Suppressor macrophage treated with lipopolysaccharide for 4 hours (primary cell): ENCODE results near the gene SND1.

ENCODE experiments used
- DNase-seq: peaks from one replicate; pipeline ENCODE4 v3.0.0-alpha.2; 2020

The SND1 gene

DNA sequence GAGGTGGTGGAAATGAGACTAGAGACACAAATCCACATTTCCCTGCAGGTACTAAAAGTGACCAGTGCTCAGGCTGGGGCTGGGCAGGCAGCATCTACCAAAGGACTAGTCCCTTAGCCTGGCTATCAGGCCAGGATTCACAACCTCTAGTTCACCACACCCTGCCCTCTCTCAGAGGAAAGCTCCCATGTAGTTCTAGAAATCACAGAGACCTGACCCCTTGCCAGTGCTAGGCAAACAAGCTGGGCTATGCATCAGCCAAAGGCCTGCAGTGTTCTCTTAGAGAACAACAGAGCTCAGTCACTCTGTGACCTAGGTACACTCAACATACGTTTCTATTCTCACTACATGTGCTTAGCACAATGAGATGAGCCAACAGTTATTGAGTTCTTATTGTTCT, 405.9 kb downstream of the SND1 start:
- DNase-seq = no peak

- DNase-seq = no peak
Measured at GRCh38 chr7:128059143-128059988, 407.4 kb downstream of the SND1 start.

GRCh38 chr7:128060018-128060417, 408.0 kb downstream of the SND1 start:
- no peak for DNase-seq

GRCh38 chr7:128063088-128063487, 411.1 kb downstream of the SND1 start:
- DNase-seq = no peak

- DNase-seq = no peak
Measured at GRCh38 chr7:128065872-128066271, 413.9 kb downstream of the SND1 start.

DNA sequence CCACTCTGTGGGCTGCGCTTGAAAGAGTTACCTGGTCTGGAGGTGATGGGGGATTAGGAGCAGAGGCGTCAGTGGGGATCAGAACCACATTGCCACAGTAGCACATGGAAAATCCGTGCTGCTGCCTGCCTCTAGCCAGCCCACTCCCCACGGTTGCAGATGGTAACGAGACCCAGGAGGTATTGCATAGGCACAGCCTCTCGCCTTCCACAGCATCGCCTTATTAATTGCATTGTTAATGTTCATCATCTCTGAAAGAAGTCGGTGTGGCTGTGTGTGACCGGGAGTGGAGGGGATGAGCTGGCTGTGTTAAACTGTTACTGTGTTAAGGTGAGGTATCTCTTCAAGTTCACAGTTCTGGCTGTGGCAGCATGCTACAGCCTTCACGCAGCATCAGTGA, 414.4 kb downstream of the SND1 start:
- no peak for DNase-seq

GRCh38 chr7:128066858-128067257, 414.9 kb downstream of the SND1 start:
- no peak for DNase-seq

GRCh38 chr7:128067983-128068382, 416.0 kb downstream of the SND1 start:
- DNase-seq = no peak

GRCh38 chr7:128068785-128069184, 416.8 kb downstream of the SND1 start:
- no peak for DNase-seq

DNA sequence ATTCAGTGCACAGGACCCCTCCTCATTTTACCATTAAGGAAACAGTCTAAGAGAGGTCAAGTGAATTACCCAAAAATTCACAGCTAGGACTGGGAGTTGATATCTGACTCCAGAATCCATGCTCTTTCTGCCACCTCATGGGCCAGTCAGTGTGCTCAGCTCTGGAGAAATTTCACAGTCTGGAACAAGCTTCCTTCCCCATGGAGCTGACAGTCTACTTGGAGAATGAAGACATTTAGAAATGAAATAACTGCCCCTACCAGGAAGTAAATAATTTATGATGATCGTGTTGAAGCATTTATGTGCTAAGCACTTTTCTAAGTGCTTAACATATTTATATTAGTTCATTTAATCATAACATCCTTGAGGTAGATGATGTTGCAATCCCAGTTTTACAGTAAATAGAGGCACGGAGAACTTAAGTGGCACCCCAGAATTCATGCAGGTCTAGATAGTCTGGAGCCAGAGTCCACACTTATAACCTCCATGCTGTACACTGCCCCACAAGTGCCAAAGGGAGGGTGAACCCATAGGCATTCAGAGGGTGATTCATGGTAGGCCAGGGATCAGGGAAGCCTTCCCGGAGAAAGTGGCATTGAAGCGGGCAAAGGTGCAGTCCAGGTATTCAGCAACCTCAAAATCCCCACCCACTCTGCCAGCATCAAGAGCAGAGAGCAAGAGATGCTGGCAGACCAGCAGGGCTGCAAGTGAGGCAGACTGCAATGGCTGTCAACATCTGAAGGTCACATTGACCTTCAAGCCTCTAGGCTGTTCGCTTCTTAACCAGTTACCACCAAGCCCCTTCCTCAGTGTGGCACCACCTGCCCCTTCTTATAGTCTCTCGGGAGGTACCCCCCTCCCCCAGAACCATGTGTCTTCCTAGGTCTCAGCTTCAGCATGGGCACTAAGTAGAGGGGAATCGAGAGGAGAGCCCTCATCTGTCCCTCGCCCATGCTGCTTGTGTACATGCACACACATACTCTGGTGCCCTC, 417.7 kb downstream of the SND1 start:
- no peak for DNase-seq

- no peak for DNase-seq
Measured at GRCh38 chr7:128071376-128071775, 419.4 kb downstream of the SND1 start.

DNA sequence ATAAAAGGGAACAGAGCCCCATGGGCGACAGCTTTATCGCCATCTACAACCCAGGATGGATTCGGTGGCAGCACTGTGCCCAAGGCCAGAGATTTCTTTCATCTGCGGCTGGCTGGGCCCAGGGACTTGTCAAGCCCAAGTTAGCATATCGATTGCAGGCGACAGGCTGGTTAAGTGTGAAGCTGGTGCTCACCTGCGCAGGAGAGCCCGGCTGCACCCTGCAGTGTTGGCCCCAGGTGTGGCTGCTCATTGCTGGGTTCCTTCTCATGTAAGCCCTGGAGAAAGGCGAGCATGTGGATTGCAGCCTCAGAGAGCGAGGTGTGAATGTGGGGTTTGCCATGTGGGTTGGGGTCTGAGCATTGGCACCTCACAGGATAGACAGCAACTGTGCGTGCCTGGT, 419.8 kb downstream of the SND1 start:
- DNase-seq = no peak

DNA sequence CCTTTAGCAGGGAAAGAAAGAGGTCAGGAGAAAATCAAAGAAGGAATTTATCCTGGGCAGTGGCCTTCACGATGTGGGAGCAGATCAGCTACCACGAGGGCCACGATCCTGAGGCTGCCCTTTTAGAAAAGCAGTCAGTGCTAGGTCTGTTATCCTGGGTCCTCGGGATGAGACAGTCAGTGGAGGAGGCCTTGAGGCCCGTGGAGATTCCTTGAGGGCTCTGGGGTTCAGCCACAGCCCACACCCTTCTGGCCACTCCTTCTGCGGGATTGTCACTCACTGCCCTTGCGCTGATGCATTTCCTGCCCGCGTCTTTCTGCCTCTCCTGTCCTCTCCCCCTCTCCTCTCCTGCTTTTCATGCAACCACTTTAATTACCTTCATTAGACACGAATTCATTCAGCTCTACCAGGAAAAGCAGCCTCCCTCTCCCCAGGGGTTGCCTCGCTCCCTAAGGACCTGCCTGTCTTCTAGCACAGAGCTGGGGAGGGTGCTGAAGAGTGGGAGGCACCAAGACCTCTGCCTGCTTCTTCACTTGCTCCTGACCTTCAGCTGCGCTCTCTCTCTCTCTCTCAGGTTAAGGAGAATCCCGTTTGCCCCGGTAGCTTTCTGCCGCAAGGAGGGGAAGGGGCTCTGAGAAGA, 421.8 kb downstream of the SND1 start:
- DNase-seq = no peak

GRCh38 chr7:128074336-128074735, 422.3 kb downstream of the SND1 start:
- DNase-seq = no peak

- DNase-seq = no peak
Measured at GRCh38 chr7:128074736-128075135, 422.7 kb downstream of the SND1 start.

- no peak for DNase-seq
Measured at GRCh38 chr7:128075242-128076095, 423.5 kb downstream of the SND1 start.

DNA sequence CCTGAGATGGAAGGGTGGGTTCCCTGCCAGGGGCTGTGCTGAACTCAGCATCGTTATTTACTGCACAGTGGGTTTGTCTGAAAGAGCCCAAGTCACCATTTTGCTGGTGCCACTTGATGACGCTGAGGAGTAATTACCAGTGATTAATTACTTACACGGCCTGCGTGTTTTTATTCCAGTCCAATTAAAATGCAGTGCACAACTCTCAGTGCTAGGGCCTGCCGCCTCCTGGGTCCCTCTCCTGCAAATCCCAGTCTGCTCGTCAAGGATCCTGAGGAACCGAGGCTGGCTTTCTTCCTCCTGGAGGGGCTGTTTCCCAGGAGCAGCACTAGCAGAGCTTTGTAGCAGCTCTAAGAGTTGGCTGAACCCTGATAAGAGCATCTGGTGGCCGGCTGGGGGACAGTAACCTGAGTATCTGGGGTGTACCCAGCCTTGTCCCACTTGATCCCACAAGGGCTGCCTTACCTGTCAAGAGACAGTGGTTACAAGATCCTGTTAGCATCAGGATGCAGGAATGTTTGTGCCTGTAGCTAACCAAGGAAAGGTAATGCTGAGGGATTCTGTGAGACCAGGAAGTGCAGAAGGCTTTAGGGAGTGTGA, 424.3 kb downstream of the SND1 start:
- DNase-seq = no peak

- DNase-seq = no peak
Measured at GRCh38 chr7:128076796-128077271, 424.8 kb downstream of the SND1 start.

GRCh38 chr7:128078309-128078708, 426.3 kb downstream of the SND1 start:
- no peak for DNase-seq

DNA sequence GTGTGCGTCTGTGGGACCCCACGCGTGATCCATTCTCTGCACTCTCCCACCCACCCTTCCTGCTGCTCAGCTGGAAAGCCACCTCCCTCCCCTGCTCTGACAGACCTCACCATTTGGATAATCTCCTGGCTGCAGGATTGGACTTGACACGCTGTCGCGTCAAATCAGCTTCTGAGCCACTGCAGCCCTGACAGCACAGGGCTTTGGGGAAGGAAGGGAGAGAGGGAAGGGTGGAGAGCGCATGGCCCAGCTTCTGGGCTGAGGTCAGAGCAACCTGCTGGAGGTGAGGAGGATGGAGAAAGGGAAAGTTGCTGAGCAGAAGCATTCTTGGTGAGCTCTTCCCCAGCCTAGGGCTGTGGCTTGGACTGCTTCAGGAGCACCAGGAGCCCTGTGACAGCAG, 428.2 kb downstream of the SND1 start:
- no peak for DNase-seq

DNA sequence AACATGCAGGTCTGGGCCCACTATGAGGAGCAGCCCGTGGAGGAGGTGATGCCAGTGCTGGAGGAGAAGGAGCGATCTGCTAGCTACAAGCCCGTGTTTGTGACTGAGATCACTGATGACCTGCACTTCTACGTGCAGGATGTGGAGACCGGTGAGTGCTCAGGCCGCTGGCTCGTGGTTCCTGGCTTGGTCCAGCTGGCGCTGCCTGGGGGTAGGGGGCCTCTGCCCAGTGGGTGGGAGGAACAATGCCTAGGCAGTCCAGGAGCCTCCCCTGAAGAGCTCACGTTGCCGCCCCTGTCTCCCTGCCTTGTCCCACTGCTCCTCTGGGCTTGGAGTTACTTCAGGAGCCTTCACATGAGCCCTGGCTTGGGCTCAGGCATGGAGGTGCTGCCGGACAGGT, 429.4 kb downstream of the SND1 start:
- DNase-seq = no peak

GRCh38 chr7:128081808-128082207, 429.8 kb downstream of the SND1 start:
- DNase-seq = no peak
